Thoracic aorta (tissue), 2 donors: ENCODE data around the gene CDYL. TPM values are rescaled to one million over a fixed set of nuclear protein-coding genes. Genes with fewer than 3 reads are reported as not detected.
"Not testable (repeated sequence)": the region's sequence is repeated elsewhere in the genome, so short reads cannot be mapped to it uniquely, and the experiment has no call there.

Source experiments
- ATAC-seq: fragments of 150-250 bp; one replicate; pipeline ENCODE4 v1.8.0; 2017; ENCODE audit warnings: low read depth; ENCODE audit not compliant: insufficient number of reproducible peaks, low FRiP score
- DNase-seq: peaks from one replicate; pipeline ENCODE4 v3.0.0-alpha.2; 2020; ENCODE audit warnings: low spot score
- H3K27ac ChIP-seq, 2 donors: fragments of 200-600 bp; sonication (generic); 1 replicate in 1 of 2; 2 replicates in 1 of 2; pipeline ENCODE4 v1.5.1; 2016; ENCODE audit warnings: mild to moderate bottlenecking in 2 of 2, moderate library complexity in 2 of 2
- H3K27me3 ChIP-seq: fragments of 200-600 bp; sonication (generic); replicated peaks from 2 replicates; pipeline ENCODE4 v1.6.0; 2016; ENCODE audit warnings: mild to moderate bottlenecking; ENCODE audit not compliant: insufficient read depth
- H3K36me3 ChIP-seq: fragments of 200-600 bp; sonication (generic); one replicate; pipeline ENCODE4 v1.5.1; 2016
- H3K4me1 ChIP-seq, 2 donors: fragments of 200-600 bp; sonication (generic); 1 replicate in 1 of 2; 2 replicates in 1 of 2; pipeline versions ENCODE4 v1.5.1 to v1.6.0; 2016; ENCODE audit warnings: low read depth in 2 of 2, mild to moderate bottlenecking in 1 of 2; ENCODE audit not compliant: control insufficient read depth in 1 of 2
- H3K4me3 ChIP-seq: fragments of 200-600 bp; sonication (generic); 2 replicates; pipeline ENCODE4 v1.5.1; 2016; ENCODE audit warnings: mild to moderate bottlenecking
- H3K9me3 ChIP-seq: fragments of 200-600 bp; sonication (generic); 2 replicates; pipeline ENCODE4 v1.5.1; 2016
- CTCF ChIP-seq: fragments of 200-600 bp; sonication (generic); IDR thresholded peaks from one replicate; pipeline ENCODE4 v1.5.1; 2019; ENCODE audit warnings: antibody characterized with exemption
- total RNA-seq, 2 donors: library from RNA; depleted of rRNA; stranded (reverse); fragments of >200 nt; gene quantifications; one replicate each; pipeline versions ENCODE4 v1.1.0 to v1.2.3, GENCODE V29; 2016

Gene CDYL
- total RNA-seq, 2 donors from 2014 or later, result 22.7 to 38.2 TPM

GRCh38 chr6:4864519-4864918, 88.3 kb downstream of the CDYL start:
- Histone ChIP-seq H3K4me1 (no peaks in the 10 kb centered on the region), H3K27ac (no peak overlapping the region), H3K27me3 (no peaks in the 10 kb centered on the region), H3K36me3 (no peaks in the 10 kb centered on the region), H3K9me3 (peaks cover 13% of the 10 kb centered on the region), H3K4me3 (no peak overlapping the region)
- ATAC-seq (no peak), DNase-seq (no peak)
- TF ChIP-seq CTCF, result no peak

GRCh38 chr6:4865006-4865405, 88.8 kb downstream of the CDYL start:
- H3K4me1 ChIP-seq, H3K36me3 ChIP-seq, H3K27me3 ChIP-seq, H3K4me3 ChIP-seq, ATAC-seq, DNase-seq, H3K27ac ChIP-seq: not testable (repeated sequence)
- H3K9me3 ChIP-seq, result peaks cover 13% of the 10 kb centered on the region

- Histone ChIP-seq H3K27me3 (no peaks in the 10 kb centered on the region), H3K27ac (no peak overlapping the region), H3K36me3 (no peaks in the 10 kb centered on the region), H3K4me1 (peaks cover 16 to 19% of the 10 kb centered on the region in 2 donors), H3K9me3 (peaks cover 13% of the 10 kb centered on the region), H3K4me3 (no peak overlapping the region)
- DNase-seq, result no peak
- no peak for TF ChIP-seq CTCF
- ATAC-seq, result no peak
These were observed 94.8 kb downstream of the CDYL start for GRCh38 chr6:4870821-4871494.

GRCh38 chr6:4871825-4872224, 95.6 kb downstream of the CDYL start:
- no peak for DNase-seq

GRCh38 chr6:4872841-4873240, 96.6 kb downstream of the CDYL start:
- ATAC-seq (no peak), DNase-seq (no peak)
- Histone ChIP-seq H3K4me1 (peaks cover 21 to 23% of the 10 kb centered on the region in 2 donors), H3K9me3 (peaks cover 1% of the 10 kb centered on the region), H3K4me3 (no peak overlapping the region), H3K36me3 (no peaks in the 10 kb centered on the region), H3K27me3 (no peaks in the 10 kb centered on the region), H3K27ac (no peak overlapping the region)
- TF ChIP-seq CTCF, result no peak

More at GRCh38 chr6:4871825-4872224, 95.6 kb downstream of the CDYL start:
- no peak for TF ChIP-seq CTCF
- ATAC-seq, result no peak
- H3K27me3 ChIP-seq, result no peaks in the 10 kb centered on the region
- peaks cover 10% of the 10 kb centered on the region for H3K9me3 ChIP-seq
- H3K36me3 ChIP-seq, result no peaks in the 10 kb centered on the region
- H3K27ac ChIP-seq, result no peak overlapping the region
- H3K4me3 ChIP-seq, result no peak overlapping the region
- H3K4me1 ChIP-seq, result peaks cover 21 to 23% of the 10 kb centered on the region in 2 donors

- H3K27me3 ChIP-seq, result no peaks in the 10 kb centered on the region
- ATAC-seq (no peak), DNase-seq (no peak)
- H3K4me1 ChIP-seq, result peaks cover 21 to 23% of the 10 kb centered on the region in 2 donors
- no peaks in the 10 kb centered on the region for H3K9me3 ChIP-seq
- no peaks in the 10 kb centered on the region for H3K36me3 ChIP-seq
- no peak overlapping the region for H3K27ac ChIP-seq
- no peak overlapping the region for H3K4me3 ChIP-seq
- no peak for TF ChIP-seq CTCF
These were observed 97.7 kb downstream of the CDYL start for GRCh38 chr6:4873928-4874327.
